Dermis microvascular lymphatic vessel endothelial cell (primary cell): Measurements from ENCODE around the gene DNAJC1. TPM values are rescaled to one million over a fixed set of nuclear protein-coding genes. Genes with fewer than 3 reads are reported as not detected.

Source experiments
- DNase-seq, 2 donors: peaks; one replicate each; pipeline versions ENCODE4 v3.0.0 to v3.0.0-alpha.2; 2010; ENCODE audit warnings: low read depth in 2 of 2
- total RNA-seq: library from RNA; depleted of rRNA; stranded (reverse); fragments of >200 nt; gene quantifications from 2 replicates; pipeline ENCODE4 v1.2.1, GENCODE V29; 2014

The DNAJC1 gene
- total RNA-seq, 1 donor from 2014 or later, result 19.0 TPM

DNA sequence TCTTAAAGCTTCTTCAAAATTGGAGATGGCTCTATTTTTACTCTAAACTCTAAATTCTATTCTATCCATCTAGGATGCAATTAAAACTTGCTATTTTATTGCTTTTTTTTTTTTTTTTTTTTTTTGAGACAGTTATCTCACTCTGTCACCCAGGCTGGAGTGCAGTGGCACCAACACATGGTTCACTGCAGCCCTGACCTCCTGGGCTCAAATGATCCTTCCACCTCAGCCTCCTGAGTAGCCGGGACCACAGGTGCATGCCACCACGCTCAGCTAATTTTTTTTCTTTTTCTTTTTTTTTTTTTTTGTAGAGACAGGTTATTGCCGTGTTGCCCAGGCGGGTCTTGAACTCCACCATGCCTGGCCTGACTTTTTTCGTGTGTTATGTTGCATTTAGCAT lies 41.2 kb downstream of the DNAJC1 start:
- DNase-seq, result no peak

DNA sequence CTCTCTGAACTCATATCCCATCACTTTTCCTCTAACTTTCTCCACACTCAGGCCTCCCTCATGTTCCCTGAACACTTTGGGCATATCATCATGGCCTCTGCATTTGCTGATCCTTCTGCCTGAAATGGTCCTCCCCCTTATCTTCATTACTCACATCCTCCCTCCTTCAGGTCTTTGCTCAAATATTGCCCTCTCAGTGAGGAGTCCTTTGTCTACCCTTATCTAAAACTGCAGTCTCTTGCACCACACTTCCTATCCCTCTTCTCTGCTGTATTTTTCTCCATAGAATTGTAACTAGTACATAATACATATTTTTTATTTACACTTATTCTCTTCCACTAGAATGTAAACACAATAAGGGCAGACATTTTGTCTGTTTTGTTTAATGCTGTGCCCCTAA lies 41.7 kb downstream of the DNAJC1 start:
- no peak for DNase-seq

DNA sequence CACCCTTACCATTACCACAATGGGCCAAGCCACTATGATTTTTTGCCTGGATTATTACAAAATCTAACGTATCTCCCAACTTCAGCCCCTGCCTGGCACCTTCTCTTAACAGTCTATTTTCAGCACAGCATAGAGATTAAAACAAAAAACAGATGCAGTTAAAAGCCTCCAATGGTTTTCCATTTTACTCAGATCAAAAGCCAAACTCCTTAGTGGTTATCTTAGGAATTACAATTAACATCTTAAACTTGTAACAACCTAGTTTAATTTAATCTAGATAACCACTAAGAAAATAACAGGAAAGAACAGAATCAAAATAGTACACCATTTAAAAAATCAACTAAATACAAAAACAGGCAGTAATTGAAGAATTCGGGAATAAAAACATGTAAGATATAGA lies 43.5 kb downstream of the DNAJC1 start:
- DNase-seq, result no peak

DNA sequence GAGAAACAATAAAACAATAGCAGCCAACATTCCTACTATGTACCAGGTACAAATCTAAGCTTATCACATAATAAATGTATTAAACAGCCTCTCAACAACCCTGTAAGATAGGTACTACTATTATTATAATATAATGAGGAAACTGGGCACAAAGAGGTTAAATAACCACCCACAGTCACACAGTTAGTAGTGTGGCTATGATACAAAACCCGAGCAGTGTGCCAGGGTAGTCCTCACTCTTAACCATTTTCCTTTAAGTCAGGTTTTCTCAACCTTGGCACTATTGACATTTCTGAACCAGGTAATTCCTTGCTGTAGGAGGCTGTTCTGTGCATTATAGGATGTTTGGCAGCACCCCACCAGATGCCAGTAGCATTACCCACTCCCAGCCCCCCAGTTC lies 48.8 kb downstream of the DNAJC1 start:
- no peak for DNase-seq

DNA sequence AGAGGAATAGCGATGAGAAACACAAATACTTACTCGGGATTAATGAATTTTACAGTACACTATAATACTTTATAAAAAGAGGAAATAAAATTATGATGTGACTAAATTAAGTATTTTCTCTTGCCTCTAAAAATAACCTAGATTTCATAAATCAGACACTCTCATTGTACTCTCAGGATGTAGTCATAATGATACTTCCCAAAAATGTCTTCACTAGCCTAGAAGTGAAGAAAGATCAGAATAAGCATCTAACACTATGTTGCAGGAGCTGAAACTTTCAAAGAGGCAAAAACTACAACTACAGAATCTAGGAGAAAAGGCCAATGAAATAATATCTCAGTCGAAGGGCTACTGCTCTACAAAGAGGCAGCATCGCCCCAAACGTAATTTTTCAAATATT lies 49.4 kb downstream of the DNAJC1 start:
- DNase-seq, result no peak

DNA sequence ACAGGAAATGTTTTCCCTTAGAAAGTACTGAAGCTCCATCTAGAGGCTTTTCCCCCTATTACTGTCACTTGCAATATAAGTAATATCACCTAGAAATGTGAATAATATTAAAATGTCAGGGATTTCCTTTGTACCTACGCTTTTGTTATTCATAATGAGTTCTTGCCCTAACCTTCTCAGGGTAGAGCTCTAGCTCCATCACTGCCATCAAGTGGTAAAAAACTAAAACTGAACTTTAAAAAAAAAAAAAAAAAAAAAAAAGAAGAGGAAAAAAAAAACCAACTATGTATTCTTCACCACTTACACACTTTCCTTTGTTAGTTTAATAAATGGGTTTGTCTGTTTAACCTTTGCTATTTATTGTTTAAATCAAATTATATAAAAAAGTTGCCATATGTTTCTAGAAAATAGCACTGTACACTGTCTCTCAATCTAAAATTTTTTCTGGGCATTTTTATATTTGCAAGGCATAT lies 49.9 kb downstream of the DNAJC1 start:
- DNase-seq, result peak; percentile 85 to 88

DNA sequence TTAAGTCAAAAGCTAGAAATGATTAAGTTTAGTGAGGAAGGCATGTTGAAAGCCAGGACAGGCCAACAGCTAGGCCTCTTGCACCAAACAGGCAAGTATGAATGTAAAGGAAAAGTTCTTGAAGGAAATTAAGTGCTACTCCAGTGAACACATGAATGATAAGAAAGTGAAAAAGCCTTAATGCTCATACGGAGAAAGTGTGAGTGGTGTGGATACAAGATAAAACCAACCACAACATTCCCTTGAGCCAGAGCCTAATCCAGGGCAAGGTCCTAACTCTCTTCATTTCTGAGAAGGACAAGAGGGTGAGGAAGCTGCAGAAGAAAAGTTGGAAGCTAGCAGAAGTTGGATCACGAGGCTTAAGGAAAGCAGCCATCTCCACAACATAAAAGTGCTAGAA lies 53.0 kb downstream of the DNAJC1 start:
- DNase-seq, result no peak

DNA sequence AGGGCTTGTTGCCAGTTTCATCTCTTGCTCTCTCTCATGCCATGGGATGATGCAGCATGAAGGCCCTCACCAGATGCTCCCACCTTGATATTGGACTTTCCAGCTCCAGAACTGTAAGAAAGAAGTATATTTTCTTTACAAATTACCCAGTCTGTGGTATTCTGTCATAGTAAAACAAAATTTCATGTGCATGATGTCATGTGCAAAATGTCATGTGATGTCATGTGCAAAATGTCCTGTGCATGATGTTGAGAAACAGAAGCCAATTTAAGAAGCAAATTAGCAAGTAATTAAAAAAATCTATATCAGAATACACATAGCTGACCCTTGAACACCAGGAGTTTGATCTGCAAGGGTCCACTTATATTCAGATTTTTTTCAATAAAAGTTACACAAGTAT lies 56.6 kb downstream of the DNAJC1 start:
- DNase-seq, result no peak

DNA sequence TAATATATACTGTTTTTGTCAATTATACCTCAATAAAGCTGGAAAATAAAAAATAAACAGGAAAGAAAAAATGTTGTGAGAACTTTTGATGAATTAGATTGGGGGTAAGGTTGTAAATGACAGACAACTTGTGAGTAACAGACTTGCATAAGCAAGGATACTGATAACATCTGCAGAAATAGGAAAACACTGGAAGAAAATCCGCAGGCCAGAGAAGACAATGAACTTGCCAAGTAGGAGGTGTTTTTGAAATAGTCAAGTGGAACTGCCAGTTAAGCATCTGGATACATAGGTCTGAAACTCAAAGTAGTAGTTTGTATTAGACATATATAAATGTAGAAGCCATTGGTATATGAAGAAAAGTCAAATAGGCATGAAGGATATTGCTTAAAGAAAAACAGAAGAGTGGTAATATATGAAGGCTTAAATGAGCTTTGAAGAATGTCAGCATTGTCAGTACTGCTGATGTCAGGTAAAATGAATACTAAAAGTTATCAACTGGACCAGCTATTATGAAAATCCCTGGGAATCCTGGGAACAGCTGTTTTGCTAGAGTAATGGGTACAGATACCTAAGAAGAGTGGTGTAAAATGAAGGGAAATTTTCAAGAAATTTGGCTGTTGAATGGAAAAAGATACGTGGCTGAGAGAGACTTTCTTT lies 58.7 kb downstream of the DNAJC1 start:
- DNase-seq, result peak in 1 of 2 donors; percentile 27

DNA sequence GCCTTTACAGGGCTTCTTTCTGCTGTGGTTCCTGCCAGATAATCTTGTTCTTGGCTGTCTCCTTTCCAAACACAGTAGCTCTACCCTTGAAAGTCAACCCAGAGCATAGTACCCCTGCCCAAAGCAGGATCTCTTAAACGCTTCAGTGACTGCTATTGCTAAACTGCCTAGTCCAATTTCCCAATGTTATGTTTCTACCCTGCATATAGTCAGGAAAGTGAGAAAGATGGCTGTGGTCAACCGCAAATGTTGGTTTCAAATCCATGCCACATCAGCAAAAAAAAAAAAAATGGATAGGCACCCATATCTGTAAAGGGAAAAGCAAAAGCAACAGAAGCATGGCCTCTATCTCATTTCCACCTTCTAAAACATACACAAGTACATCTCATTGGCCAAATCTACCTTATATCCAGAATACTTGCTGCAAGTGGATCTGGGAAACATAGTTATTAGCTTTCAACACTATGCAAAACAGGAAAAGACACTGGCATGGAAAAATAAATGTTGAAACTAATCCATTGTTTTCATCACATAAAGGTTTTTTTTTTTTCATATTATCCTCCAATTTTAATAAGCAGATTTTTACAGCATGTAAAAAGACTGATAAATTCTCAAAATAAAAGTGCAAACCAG lies 59.8 kb downstream of the DNAJC1 start:
- peak; percentile 71 to 77 for DNase-seq

DNA sequence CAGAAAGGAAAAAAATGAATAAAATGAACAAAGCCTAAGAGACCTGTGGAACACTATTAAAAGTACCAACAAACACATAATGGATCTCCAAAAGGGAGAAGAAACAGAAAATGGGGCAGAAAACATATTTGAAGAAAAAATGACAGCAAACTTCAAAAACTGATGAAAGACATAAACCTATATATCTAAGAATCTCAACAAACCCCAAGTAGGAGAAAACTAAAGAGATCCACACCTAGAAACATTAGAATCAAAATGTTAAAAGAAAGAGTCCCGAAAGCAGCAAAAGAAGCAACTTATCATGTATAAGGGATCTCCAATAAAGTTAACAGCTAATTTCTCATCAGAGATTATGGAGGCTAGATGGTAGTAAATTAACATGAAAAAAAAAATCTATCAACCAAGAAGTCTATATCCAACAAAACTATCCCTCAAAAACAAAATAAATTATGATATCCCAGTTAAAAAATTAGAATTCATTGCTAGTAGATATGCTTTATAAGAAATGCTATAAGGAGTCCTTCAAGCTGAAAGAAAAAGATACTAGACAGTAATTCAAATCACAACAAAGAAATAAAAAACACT lies 68.0 kb downstream of the DNAJC1 start:
- DNase-seq, result no peak

DNA sequence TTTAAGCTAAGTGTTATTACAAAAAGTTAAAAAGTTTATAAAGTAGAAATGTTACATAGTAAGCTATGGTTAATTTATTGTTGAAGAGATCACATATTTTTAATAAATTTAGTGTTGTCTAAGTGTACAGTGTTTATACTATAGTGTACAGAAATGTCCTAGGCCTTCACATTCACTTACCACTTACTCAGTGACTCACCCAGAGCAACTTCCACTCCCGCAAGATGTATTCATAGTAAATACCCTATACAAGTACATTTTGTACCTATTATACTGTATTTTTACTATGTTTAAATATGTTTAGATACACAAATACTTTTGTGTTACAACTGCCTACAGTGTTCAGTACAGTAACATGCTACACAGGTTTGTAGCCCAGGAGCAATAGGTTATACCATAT lies 69.2 kb downstream of the DNAJC1 start:
- peak in 1 of 2 donors; percentile 23 for DNase-seq

DNA sequence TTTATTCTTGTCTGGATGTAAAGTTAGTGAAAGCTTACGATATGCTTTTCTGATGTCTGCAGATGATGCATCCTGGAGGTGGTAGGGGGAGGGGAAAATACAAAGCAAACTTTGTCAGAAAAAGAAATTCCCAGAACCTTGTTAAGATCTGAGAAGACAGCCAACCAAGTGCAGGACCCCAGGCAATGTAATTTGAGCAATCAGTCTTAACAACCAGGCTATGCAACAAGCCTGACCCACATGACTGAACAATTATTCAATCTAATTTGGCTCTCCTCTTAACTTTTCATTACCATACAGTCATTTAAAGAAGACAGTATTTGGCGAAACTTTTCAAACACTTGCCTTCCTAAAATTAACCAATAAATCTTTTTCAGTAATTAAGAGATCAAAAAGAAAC lies 74.5 kb downstream of the DNAJC1 start:
- DNase-seq, result no peak

DNA sequence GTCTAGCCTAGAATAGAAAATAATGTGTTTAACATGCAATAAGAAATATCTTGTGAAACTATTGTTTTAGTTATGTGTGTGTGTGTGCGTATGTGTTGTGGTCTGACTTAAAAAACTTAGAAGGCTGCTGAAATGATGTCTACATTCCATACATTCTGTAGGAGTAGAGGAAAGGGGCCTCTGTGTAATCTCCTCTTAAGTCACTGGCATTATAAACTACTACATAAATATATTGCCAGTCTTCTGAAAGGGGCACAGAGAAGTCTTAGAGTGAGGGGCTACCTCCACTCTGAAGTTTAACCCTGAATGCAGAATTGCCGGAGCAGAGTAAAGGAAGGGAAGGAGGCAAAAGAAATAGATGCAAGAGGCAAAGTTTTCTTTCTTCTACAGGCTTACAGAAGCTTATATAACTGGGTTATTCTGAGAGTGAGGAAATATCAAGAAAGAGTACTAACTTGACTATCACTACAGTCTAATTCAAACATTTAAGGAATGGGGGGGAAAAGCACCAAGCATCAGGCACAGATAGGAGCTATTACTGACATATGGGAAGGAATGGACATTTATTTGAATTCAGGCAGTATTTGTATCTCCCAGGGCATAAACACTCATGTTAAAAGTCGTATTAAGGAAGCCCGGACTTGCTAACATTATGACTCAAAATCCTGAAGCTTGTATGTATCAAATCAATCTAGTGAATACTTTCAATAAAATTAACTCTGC lies 75.7 kb downstream of the DNAJC1 start:
- DNase-seq, result no peak

DNA sequence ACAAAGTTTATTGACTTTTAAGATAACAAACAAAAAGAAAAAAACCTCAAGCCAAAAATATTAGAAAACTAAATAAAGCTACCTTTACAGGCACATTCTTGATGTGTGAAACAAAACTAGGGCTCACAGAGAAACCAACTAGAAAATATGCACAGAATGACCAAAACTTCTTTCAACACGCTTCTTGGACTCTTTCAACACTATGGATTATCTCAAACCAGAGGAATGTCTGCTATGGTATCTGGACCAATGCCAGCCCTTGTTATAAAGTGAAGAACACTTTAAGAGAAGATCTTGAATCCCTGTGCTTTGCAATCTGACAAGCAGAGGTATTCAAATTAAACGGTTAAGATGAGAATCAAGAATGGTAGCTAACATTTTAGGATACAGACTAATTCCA lies 76.6 kb downstream of the DNAJC1 start:
- DNase-seq, result peak in 1 of 2 donors; percentile 77

DNA sequence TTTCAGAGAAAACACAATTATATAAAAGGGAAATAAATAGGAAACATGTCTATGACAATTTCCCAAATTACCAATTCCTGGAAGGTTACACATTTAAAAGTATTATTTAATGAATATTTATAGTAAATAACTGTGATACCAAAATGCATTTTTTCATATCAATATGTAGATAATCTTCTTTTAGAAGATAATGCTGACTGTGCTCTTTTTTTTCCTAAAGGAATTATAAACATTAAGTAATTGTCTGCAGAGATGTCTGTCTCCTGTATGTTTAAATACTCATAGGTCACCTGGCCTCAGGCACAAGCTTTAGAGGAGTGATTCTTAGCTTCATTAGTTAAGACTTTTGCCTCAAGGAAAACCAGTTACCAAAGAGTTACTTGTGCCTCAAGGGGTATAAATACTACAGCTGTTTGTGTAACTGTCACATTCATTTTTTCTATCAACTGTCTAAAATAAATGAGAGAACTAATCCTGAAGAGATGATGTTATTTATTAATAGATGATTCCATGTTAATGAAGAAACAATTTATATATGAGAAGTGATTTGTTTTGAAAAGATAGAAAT lies 77.1 kb downstream of the DNAJC1 start:
- DNase-seq, result no peak

DNA sequence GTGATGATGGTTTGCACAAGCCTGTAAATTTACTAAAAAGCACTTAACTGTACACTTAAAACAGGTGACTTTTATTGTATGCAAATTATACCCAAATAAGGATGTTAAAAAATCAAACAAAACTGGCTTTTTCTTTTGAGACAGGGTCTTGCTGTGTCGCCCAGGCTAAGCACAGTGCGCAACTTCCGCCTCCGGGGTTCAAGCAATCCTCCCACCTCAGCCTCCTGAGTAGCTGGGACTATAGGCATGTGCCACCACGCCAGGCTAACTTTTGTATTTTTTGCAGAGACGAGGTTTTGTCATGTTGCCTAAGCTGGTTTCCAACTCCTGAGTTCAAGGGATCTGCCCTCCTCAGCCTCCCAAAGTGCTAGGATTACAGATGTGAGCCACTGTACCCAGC lies 77.7 kb downstream of the DNAJC1 start:
- DNase-seq, result no peak

DNA sequence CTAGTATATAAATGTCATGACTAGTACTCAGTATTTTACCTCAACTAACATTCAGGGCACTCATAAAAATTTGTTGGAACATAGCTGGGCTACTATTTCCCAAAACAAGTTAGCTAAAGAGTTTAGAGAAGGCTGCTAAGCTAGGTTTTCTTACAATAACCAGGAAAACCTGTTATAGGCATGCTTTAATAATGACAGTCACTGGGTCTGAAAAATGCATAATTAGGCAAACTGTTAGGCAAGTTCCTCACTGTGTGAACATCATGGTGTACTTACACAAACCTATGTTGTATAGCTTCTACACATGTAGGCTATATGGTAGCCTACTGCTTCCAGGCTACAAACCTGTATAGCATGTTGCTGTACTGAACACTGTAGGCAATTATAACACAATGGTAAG lies 79.0 kb downstream of the DNAJC1 start:
- no peak for DNase-seq

DNA sequence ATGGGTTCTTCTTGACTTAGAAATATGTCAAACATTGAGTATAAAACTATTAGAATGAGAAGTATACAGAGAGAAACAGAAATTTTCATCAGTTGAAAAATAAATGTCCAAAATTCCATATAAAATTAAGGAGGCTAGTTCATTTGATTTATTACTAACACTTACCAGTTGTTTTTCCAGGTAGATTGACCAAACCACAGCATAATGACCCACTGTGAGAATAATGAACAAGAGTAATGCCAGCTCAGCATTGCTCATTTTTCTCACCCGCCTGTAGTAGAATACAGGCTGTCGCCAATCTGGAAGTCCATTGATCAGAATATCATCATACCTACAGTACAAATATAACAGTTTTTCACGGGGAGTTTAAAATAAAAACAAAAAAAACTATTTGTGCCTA lies 82.9 kb downstream of the DNAJC1 start:
- DNase-seq, result no peak

DNA sequence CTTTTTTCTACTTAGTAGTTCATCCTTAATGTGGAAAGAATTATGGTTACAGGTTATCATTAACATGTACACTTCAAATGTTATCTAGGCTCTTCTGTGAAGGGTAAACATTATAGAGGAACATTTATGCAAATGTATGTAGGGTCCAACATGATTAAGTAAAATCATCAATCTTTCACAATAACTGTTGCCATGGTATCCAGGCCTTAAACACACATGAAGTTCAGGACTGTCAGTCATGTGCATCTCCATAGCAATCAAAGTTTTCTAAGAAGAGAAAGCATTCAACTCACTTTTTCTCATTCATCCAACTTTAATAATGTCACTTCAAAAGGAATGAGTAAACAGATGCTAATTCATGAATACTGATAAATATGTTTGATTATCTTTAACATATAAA lies 83.6 kb downstream of the DNAJC1 start:
- no peak for DNase-seq

DNA sequence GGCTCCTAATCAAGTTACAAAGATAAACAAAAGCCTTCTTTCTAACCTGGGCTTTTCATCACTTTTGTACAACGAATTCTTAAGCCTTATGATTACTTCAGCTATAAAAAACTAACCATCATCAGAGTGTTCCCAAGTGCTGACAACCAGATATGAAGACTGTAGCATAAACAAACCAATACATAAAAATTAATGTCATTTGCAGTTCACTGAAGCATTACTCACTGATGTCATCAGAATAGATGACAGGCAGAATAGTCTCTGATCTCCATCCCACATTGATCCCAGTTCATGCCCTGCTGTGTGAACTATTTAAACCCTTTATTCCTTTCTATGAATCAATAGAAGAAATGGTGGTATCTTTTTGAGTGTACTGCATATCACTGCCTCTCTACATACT lies 84.4 kb downstream of the DNAJC1 start:
- DNase-seq, result no peak

DNA sequence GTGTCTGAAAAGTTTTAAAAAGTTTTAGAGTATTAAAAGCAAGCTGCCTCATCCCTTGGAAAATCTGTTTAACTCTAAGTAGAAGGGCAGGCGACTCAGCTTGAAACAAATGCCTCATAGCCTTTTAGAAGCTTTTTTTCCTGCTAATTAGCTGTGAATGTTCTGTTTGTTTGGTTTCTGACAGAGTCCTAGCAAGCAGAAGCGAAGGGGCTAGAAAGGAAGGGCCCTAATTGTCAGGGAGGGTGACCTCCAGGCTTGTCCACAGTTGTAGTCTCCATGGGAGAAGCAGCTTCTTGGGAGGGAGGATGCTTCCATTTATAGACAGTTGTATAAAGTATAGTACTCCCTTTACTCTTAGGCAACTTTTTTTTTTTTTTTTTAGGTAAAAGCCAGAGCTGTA lies 90.9 kb downstream of the DNAJC1 start:
- no peak for DNase-seq
